HepG2 (cell line): ENCODE results near the gene CD300A. TPM values are rescaled to one million over a fixed set of nuclear protein-coding genes. Genes with fewer than 3 reads are reported as not detected.
A peak's percentile ranks its signal among the peaks of the same experiment; 100 is the strongest.

Experiments used
- AHDC1 ChIP-seq: sonication (generic); formaldehyde crosslinking; IDR thresholded peaks from 2 replicates; pipeline ENCODE4 v1.5.1; 2020; ENCODE audit warnings: mild to moderate bottlenecking, missing genetic modification reagents, borderline replicate concordance
- MAFG ChIP-seq: sonication (generic); formaldehyde crosslinking; IDR thresholded peaks from 2 replicates; pipeline ENCODE4 v1.5.1; 2020; ENCODE audit warnings: mild to moderate bottlenecking, missing genetic modification reagents
- MAFK ChIP-seq, 2 experiments: IDR thresholded peaks in 1 of 2; conservative IDR thresholded peaks in 1 of 2; 2 replicates each; pipeline ENCODE4 v1.6.1; 2011; ENCODE audit warnings: improper control_type of control experiment in 2 of 2, low read length in 2 of 2
- REPIN1 ChIP-seq: sonication (generic); formaldehyde crosslinking; IDR thresholded peaks from 2 replicates; pipeline ENCODE4 v1.8.0; 2022; ENCODE audit warnings: missing genetic modification reagents, low read depth, mild to moderate bottlenecking, borderline replicate concordance
- SETDB1 ChIP-seq: sonication (generic); formaldehyde crosslinking; IDR thresholded peaks from 2 replicates; pipeline ENCODE4 v1.5.1; 2020; ENCODE audit warnings: missing genetic modification reagents, mild to moderate bottlenecking, borderline replicate concordance
- SIX1 ChIP-seq: sonication (generic); formaldehyde crosslinking; IDR thresholded peaks from 2 replicates; pipeline ENCODE4 v1.4.0; 2020; ENCODE audit warnings: missing genetic modification reagents, borderline replicate concordance
- TARDBP ChIP-seq: sonication (generic); formaldehyde crosslinking; IDR thresholded peaks from 2 replicates; pipeline ENCODE4 v1.8.0; 2022; ENCODE audit warnings: mild to moderate bottlenecking, missing genetic modification reagents
- TIGD3 ChIP-seq: sonication (generic); formaldehyde crosslinking; IDR thresholded peaks from 2 replicates; pipeline ENCODE4 v1.5.1; 2020; ENCODE audit warnings: mild to moderate bottlenecking, missing genetic modification reagents, borderline replicate concordance
- ZNF362 ChIP-seq: sonication (generic); formaldehyde crosslinking; IDR thresholded peaks from 2 replicates; pipeline ENCODE4 v1.4.0; 2020; ENCODE audit warnings: missing genetic modification reagents, mild to moderate bottlenecking, borderline replicate concordance
- ZNF367 ChIP-seq: sonication (generic); formaldehyde crosslinking; IDR thresholded peaks from 2 replicates; pipeline ENCODE4 v1.4.0; 2020; ENCODE audit warnings: missing genetic modification reagents, borderline replicate concordance
- ZNF501 ChIP-seq: sonication (generic); formaldehyde crosslinking; IDR thresholded peaks from 2 replicates; pipeline ENCODE4 v1.5.1; 2020; ENCODE audit warnings: mild to moderate bottlenecking, moderate library complexity, missing genetic modification reagents
- ZNF567 ChIP-seq: sonication (generic); formaldehyde crosslinking; IDR thresholded peaks from 2 replicates; pipeline ENCODE4 v1.8.1; 2023; ENCODE audit warnings: mild to moderate bottlenecking, missing genetic modification reagents, borderline replicate concordance
- ZNF570 ChIP-seq: sonication (generic); formaldehyde crosslinking; IDR thresholded peaks from 2 replicates; pipeline ENCODE4 v1.4.0; 2020; ENCODE audit warnings: mild to moderate bottlenecking, missing genetic modification reagents, borderline replicate concordance
- ZNF781 ChIP-seq: sonication (generic); formaldehyde crosslinking; IDR thresholded peaks from 2 replicates; pipeline ENCODE4 v1.5.1; 2020; ENCODE audit warnings: borderline replicate concordance, mild to moderate bottlenecking, missing genetic modification reagents; ENCODE audit errors: not compliant biosample characterization
- ZSCAN21 ChIP-seq: sonication (generic); formaldehyde crosslinking; IDR thresholded peaks from 2 replicates; pipeline ENCODE4 v1.8.0; 2022; ENCODE audit warnings: mild to moderate bottlenecking, missing genetic modification reagents, moderate library complexity, borderline replicate concordance
- polyA plus RNA-seq, 8 experiments: library from polyadenylated mRNA; depleted of rRNA in 3 of 8; stranded (reverse) in 7 of 8; unstranded in 1 of 8; fragments of >200 nt; fragmentation: Illumina TruSeq in 4 of 8; extraction: Trizol in 4 of 8; gene quantifications; 2 replicates each; pipeline versions ENCODE4 v1.2.1 to v1.2.3, GENCODE V29; 2011 to 2016; ENCODE audit warnings: low read depth in 4 of 8, missing spikeins in 1 of 8, mixed read lengths in 1 of 8; ENCODE audit not compliant: insufficient read depth in 1 of 8
- total RNA-seq, 5 experiments: library from RNA; depleted of rRNA; stranded (reverse); fragments of >200 nt; fragmentation: Illumina TruSeq; extraction: Trizol; gene quantifications; 2 replicates each; pipeline ENCODE4 v1.2.3, GENCODE V29; 2016; ENCODE audit warnings: low read depth in 1 of 5
- TF ChIP-seq, protein P1 (sequence below): sonication (generic); formaldehyde crosslinking; conservative IDR thresholded peaks from 2 replicates; pipeline ENCODE4 v1.4.0; 2020; ENCODE audit warnings: mild to moderate bottlenecking, missing genetic modification reagents, moderate library complexity

CD300A gene
- total and polyA plus RNA-seq, 2 of the 13 experiments (the other 11 are each of a cell fraction or from before 2014, with no cell fraction given), result not detected

- TF ChIP-seq, protein P1, sequence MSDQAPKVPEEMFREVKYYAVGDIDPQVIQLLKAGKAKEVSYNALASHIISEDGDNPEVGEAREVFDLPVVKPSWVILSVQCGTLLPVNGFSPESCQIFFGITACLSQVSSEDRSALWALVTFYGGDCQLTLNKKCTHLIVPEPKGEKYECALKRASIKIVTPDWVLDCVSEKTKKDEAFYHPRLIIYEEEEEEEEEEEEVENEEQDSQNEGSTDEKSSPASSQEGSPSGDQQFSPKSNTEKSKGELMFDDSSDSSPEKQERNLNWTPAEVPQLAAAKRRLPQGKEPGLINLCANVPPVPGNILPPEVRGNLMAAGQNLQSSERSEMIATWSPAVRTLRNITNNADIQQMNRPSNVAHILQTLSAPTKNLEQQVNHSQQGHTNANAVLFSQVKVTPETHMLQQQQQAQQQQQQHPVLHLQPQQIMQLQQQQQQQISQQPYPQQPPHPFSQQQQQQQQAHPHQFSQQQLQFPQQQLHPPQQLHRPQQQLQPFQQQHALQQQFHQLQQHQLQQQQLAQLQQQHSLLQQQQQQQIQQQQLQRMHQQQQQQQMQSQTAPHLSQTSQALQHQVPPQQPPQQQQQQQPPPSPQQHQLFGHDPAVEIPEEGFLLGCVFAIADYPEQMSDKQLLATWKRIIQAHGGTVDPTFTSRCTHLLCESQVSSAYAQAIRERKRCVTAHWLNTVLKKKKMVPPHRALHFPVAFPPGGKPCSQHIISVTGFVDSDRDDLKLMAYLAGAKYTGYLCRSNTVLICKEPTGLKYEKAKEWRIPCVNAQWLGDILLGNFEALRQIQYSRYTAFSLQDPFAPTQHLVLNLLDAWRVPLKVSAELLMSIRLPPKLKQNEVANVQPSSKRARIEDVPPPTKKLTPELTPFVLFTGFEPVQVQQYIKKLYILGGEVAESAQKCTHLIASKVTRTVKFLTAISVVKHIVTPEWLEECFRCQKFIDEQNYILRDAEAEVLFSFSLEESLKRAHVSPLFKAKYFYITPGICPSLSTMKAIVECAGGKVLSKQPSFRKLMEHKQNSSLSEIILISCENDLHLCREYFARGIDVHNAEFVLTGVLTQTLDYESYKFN, result peak; percentile 78
- TF ChIP-seq ZNF781 (CRISPR knock-in tag), result no peak
- TF ChIP-seq ZSCAN21 (CRISPR knock-in tag), result no peak
- TF ChIP-seq ZNF501, result peak; percentile 20; the same call in 1 of the 2 replicates
- TF ChIP-seq ZNF362 (CRISPR knock-in tag), result peak; percentile 30; the same call in 1 of the 2 replicates
- TF ChIP-seq ZNF570 (CRISPR knock-in tag), result no peak
- no peak for TF ChIP-seq TIGD3 (CRISPR knock-in tag)
- 0 out of 2 replicates have a peak, but pooled peaks have one; percentile 10 for TF ChIP-seq AHDC1 (CRISPR knock-in tag)
- TF ChIP-seq MAFK (conservative IDR thresholded peaks at IDR 0.05 in 1 of 2, IDR thresholded peaks at IDR 0.05 in 1 of 2; ENCODE audit: low read length in 2 of 2), result peak in 1 of 2 experiments; percentile 34; a peak in 3 of 4 replicates
- TF ChIP-seq MAFG, result no peak
- TF ChIP-seq ZNF367 (CRISPR knock-in tag), result no peak
- TF ChIP-seq REPIN1 (CRISPR knock-in tag), result no peak; the same call in 1 of the 2 replicates
- no peak for TF ChIP-seq ZNF567 (CRISPR knock-in tag)
- TF ChIP-seq SETDB1 (CRISPR knock-in tag), result no peak
- TF ChIP-seq SIX1 (CRISPR knock-in tag), result no peak
- TF ChIP-seq TARDBP (CRISPR knock-in tag), result 0 out of 2 replicates have a peak, but pooled peaks have one; percentile 16
These were observed 30.6 kb upstream of the CD300A start (continued) for GRCh38 chr17:74435775-74436359.
